Cardiac septum (tissue), 1 donor: ENCODE measurements around the gene SACM1L. TPM values are rescaled to one million over a fixed set of nuclear protein-coding genes. Genes with fewer than 3 reads are reported as not detected.
"Not testable (repeated sequence)": the region's sequence is repeated elsewhere in the genome, so short reads cannot be mapped to it uniquely, and the experiment has no call there.

ENCODE experiments used
- DNase-seq: peaks from one replicate; pipeline ENCODE4 v3.0.0-alpha.2; 2020; ENCODE audit warnings: low spot score
- intact Hi-C: fragments of 100-400 bp; cut with DNase I; formaldehyde crosslinking; loops from one replicate; pipeline ENCODE4 v1.14.0; 2022
- total RNA-seq: library from RNA; stranded (reverse); fragmentation: NEBNext Ultra II Directional; extraction: Animal tissue kit (Norgen Biotek cat#: 25700); gene quantifications from one replicate; pipeline ENCODE4 v1.2.1, GENCODE V29; 2021
- donor health status: DM: no; HTN: no; CAD: no.

The SACM1L gene
- total RNA-seq, 1 donor from 2014 or later = 29.6 TPM

DNA sequence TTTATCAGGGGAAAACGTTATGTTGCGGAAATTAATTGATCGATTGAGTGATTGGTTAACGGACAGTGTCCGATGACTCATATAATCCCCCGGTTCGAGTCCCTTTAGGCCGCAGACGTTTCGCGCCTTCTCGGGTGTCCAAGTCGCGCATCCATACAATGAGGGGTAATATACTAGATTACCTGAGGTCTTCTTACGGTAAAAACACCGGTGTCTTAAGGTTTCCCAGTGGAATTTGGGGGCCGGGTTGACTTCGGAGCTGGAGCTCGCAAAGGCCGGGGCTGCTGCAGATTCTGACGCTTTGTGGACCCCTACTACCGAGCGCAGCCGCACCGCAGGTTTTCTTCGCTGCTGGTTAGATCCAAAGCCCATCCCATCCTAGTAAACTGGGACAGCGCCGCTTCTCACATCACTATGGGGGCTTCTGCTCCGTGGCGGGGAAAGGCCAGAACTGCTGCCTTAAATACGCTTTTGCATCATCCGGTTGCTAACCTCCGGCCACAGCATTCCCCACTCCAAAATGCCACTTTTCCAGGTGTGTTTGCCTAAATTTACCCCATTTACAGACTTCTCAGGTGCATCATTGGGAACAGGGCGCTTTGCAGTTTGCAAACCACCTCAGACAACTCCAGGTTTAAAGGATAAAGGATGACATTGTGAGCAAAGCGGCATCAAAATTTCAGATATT is 858 bp upstream of the SACM1L start:
- intact Hi-C loops = no loop called here
- DNase-seq = no peak

DNA sequence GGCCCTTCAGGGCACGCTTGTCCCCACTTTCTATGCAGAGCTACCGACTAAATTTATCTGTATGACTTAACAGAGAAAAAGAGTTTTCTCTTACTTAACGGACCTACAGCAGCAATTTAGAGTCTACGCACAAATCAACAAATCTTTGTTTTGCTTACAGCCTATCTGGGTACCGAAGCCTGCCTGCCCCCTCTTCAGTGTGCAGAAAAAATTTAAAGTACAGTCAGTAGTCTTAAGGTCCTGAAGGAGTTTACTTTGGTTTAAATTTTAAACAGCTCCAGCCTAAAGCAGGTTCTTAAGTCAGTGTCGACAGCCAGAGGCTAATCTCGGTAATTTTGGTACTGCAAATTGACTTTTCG is 570 bp downstream of the SACM1L start:
- no peak for DNase-seq
- intact Hi-C loops = no loop called here

DNA sequence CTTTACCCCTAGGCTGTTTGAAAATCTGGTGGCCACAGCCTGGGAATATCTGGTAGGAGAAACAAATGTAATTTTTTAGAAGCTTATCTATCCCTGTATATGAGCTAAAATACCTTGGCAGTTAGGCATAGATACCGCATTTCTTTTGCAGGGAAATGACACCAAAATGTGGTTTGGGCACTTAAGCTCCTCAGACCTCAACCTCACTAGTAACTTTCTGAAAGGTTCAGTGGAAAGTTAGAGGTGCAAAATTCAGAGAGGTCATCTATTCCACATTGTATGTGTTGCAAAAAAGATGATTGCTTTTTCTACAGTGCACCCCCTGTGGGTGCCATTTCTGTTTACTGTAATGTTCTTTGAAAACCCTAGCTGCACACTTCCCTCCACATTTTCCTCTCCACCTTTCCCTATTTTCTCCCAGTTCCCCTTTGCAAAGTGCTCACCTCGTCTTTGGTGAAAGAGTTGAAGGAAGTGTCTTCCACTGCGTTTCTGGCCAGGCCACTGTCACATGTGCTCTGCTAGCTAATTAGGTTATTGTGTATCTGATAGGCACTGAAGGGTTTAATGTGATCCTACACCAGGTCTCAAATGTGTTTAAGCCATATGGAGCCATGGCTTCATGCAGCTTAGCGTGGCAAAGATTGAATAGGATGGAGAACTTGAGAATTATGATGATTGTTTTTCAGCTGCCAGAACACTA is 1.3 kb downstream of the SACM1L start:
- intact Hi-C loops = no loop called here
- no peak for DNase-seq

DNA sequence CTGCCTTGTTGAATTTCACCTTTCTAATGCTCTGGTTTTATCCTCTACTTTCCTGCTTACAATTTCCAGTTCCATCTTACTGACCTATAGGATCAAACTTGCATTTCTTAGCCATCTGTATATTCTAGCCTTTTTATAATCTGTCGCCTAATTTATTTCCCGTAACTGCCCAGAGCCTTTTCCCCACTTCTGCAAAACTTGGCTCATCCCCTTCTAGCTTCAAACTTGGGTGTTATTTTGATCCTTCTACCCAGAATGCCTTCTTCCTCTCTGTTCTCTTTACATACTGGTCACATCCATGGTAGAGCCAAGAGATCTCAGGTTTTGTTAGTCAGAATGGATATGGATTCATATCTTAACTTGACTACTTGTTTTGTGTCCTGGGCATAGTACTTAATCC is 2.6 kb downstream of the SACM1L start:
- no peak for DNase-seq
- intact Hi-C loops = no loop called here

DNA sequence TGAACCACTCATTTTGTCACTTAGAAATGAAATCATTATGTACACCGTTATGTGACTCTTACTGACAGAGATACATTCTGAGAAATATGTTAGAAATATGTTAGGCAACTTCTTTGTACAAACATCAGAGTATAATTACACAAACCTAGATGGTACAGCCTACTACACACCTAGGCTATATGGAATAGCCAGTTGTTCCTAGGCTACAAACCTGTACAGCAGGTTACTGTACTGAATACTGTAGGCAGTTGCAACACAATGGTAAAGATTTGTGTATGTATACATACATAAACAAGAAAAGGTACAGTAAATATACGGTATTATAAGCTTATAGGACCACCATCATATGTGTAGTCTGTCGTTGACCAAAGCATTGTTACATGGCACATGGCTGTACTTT is 3.7 kb downstream of the SACM1L start:
- no peak for DNase-seq
- intact Hi-C loops = no loop called here

DNA sequence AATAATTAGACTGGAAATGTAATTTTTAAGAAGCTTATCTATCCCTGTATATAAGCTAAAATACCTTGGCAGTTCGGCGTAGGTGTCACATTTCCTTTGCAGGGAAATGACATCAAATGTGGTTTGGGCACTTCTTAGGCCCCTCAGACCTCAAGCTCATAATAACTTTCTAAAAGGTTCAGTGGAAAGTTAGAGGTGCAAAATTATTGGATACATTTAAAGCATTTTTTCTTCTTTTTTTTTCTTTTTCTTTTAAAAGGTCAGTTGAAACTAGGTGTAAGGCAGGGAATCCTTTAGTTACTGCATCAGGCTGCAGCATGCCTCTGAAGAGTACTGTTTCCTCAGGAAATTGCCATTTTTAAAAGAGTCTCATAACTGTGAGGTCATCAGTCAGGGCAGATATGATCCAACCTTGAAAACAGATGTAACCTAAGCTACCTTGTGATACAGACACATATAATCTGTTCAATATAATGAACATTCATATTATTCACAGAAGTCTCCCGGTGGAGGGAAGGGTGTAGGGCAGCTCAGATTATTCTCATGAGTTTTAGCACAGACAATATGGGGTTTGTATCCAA is 4.8 kb downstream of the SACM1L start:
- intact Hi-C loops = no loop called here
- no peak for DNase-seq

DNA sequence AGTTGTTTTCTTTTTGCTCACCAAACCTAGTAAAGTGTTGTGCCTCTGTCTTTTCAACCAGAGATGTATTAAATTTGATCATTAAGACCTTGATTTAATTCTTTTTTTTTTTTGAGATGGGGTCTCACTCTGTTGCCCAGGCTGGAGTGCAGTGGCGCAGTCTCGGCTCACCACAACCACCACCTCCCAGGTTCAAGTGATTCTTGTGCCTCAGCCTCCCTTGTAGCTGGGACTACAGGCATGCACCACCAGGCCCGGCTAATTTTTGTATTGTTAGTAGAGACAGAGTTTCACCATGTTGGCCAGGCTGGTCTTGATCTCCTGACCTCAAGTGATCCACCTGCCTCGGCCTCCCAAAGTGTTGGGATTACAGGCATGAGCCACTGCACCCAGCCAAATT is 6.0 kb downstream of the SACM1L start:
- intact Hi-C loops, DNase-seq: not testable (repeated sequence)

DNA sequence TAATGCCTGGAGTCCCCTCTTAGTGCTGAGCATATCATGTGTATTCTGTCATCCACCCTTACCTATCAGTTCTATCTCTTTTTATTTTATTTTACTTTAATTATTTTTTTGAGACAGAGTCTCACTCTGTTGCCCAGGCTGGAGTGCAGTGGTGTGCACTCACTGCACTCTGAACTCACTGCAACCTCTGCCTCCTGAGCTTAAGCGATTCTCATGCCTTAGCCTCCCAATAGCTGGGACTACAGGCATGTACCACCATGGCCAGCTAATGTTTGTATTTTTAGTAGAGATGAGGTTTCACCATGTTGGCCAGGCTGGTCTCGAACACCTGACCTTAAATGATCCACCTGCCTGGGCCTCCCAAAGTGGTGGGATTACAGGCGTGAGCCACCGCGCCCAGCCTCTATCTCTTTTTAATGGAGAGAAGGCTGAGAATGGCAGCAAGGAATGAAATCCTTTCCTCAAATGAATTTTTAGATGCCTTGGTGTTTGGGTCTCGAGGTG is 11.4 kb downstream of the SACM1L start:
- DNase-seq = no peak
- intact Hi-C loops = no loop called here

DNA sequence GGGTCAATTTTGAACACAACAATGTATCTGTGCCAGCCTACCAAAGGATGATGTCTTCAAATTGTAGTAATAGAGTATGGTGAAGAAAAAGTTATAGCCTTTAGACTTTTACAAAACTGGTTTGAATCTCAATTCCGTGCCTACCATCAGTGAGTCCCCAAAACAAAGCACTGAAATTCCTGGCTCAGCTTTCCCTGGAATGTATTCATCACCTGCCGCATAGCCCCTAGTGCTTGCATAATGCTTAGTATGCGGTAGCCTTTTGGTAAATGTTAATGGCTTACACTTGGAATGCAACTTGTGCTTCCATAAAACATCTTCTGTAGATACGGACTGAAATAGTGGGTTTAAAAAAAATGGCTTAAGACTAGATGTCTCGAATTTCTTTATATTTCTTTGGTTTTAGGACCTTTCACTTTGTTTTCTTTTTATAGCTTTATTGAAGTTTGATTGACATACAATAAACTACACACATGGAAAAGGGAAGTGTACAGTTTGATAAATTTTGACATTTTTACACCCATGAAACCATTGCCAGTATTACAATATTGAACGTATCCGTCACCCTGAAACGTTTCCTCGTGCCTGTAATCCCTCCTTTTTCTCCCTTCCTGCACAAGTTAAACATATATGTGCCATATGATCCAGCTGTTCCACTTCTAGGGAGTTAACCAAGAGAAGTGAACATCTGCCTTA is 12.1 kb downstream of the SACM1L start:
- intact Hi-C loops = no loop called here
- no peak for DNase-seq

DNA sequence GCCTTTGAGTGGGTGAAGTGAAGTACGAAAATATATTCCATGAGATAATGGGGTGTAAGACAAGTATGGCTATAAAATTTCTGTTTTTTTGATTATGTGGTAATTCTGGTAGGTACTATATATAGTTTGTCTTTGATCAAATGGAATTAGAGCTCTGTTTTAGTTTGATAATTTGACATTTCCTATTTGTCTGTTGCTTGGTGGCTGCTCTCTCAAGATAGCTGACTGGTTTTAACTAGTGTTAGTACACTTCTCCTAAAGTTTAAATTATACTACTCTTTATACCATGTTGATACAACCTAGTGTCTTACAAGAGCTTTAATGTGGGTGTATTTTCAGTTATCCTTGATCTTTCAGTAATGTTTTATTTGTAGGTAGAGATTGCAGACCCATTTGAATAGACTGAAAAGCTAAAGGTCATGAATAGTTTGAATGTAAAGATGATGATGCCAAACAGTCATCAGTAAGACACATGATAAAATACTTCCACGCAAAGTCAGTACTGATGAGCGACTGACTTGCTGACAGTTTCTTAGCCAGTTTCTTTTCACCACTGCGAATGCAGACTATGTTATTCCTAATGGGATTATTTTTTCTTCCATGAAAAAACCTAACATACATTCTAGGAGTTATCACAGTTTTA is 15.2 kb downstream of the SACM1L start:
- DNase-seq = no peak
- intact Hi-C loops = no loop called here

DNA sequence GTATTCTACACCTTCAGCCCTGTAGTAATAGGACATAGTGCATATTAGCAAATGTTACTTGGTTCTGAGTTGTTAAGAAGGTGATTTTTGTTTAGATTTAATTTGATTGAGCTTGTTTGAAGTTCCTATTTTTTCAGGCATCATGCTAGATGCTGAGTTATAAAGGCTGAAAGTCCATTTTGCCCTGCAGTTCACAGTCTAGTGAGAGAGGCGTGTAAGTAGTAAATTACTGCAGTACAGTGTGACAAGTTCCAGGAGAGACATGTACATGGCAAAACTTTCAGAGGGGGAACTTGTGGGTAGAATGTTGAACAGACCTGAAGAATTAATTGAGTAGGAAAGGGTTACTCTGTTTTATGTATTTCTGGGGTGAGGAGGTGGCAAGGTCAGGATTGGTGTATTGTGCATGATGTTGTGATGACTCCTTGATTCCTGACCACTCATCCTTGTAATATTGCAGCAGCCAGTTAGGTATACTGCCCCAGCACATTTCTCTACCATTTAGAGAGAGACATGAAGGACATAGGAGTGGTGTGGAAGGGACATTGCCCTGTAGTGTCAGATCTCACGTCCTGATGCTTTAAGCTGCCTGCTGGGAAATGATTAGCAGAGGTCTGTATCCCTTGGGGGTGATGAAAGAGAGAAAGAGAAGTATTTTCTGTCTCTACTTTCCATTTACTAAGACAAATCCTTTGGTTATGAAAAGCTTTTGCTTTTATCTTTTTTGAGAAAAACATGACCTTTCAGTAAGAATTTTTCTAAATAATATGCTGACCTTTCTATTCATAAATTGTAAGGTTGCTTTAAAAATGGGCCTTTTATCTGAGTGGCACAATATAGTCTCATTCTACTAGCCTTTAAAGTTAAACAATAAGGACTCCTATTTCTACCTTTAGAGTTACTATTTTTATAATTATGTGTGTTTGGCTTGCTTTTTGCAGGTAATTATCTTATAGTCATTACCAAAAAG is 16.9 kb downstream of the SACM1L start:
- DNase-seq = no peak
- intact Hi-C loops = no loop called here

DNA sequence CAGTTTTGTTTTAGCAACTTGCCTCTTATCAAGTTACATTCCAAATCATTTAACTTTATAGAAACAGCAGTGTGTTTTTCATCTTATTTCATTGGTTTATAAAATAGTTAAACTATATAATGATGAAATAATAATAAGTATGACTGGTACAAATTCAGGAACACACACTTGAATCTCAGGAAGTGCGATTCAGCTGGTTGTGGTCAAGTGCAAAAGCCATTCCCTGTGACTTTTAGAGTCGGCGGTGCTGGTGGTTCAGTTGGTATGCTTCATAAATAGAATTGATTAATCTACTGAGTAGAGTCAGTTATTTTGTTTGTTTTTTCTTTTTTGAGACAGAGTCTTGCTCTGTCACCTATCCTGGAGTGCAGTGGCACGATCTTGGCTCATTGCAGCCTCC is 22.7 kb downstream of the SACM1L start:
- intact Hi-C loops = no loop called here
- no peak for DNase-seq

DNA sequence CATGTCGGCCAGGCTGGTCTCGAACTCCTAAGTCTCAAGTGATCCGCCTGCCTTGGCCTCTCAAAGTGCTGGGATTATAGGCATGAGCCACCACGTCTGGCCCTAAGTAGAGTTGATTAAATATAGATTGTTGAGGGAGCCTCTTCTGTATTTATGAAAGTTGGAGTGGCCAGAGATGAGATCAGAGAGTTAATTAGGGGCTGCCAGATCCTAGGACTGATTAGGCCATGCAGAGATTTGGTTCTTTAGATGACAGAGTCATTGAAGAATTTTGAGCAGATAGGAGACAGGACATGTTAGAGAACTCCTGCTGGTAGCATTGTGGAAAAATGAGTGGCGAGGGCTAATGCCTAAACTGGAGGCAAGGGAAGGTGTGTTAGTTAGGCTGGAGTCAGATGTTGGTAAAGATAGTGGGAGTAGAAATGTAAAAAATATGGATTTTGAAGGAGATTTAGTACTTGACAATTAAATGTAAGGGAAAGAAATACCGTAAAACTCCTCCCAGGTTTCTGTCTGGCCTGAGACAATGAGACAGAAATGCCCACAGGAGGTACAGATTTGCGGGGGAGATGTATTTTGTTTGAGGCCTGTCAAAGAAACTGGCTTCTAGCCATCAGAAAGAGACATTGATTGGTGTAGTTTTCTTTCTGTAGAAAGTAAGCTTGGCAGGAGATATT is 23.4 kb downstream of the SACM1L start:
- DNase-seq = no peak
- intact Hi-C loops = no loop called here

DNA sequence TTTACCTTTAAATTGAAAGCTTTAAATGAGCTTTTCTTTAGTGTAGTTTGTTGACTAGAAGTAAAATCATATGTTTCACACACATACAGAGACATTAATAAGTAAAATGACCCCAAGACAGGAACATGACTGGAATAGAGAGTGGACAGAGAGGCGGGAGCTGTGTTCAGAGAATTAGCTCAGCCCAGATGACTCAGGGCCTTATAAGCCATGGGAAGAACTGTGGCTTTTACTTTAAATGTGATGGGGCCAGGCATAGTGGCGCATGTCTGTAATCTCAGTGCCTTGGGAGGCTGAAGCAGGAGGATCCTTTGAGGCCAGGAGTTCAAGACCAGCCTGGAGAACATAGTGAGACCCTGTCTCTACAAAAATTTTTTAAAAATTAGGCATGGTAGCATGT is 26.7 kb downstream of the SACM1L start:
- DNase-seq = no peak
- intact Hi-C loops = no loop called here

DNA sequence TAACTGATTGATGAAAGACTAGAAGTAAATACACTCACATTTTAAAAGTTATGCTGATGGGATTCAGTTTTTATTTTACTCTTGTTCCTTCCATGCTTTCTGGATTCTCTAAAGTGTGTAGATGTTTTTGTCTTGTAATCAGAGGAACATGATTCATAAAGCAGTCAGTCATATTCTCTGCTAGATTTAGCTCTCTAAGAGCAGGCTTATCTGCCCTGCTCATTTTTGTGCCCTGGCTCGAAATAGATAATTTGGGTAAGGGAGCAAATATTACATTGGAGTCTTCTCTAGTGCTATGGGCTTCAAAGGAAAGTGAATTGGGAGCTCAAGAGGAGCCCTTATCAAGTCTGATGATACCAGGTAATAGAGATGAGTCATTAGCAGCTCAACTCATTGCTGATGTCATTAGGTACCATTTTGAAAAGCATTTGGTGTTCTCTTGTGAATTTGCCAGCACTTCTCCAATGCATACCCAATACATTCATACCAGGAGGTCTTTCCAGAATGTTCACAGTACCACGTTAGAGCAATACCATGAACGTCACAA is 27.7 kb downstream of the SACM1L start:
- no peak for DNase-seq
- intact Hi-C loops = no loop called here

DNA sequence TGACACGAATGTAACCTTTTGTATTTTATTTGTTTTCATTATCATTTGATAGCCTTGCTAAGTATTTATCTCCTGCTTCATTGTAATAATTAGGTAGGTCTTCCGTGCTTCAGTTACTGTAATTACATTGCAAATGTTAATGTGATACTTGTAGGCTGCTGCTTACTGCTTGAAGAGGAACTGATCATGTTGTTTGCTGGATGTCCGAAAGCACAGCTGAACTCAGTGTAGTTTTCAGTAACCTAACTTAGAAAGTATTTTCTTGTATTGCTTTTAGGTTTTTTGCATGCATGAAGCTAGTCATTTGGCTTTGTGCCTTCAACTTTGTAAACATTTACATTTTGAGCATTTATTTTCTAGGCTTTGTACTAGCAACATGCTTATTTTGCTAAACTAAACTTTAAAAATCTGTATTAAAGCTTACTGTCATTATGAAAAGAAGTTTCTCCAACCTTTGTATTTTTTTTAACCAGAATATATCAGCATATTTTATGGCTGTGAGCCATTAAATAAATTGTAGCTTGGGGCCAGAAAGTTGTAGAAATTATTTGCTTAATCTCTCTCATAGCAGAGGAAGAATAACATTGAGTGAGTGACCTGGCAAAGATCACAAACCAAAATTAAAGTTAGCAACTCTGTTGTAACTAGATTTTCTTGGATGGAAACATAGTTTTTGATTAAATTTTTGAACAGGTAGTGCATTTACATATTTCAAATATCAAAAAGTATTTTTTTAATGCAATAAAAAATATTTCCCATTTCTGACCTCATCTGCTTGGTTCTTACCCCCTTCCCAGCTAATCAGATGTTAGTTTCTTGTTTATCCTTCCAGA is 30.7 kb downstream of the SACM1L start:
- intact Hi-C loops = no loop called here
- no peak for DNase-seq

DNA sequence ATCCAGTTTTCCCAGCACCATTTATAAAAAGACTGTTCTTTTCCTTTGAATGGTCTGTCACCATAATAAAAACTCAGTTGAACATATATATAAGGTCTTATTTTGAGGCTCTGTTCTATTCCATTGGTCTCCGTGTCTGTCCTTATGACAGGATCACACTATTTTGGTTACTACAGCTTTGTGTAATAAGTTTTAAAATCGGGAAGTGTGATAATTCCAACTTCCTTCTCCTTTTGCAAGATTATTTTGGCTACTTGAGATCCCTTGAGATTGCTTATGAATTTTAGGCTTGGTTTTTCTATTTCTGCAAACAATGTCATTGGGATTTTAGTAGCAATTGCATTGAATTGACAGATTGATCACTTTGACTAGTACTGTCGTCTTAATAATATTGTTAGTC is 35.7 kb downstream of the SACM1L start:
- DNase-seq = no peak
- intact Hi-C loops = no loop called here
